Airway epithelial cell (primary cell): ENCODE data around the gene AP3D1. TPM values are rescaled to one million over a fixed set of nuclear protein-coding genes. Genes with fewer than 3 reads are reported as not detected.

ENCODE experiments used
- total RNA-seq: library from RNA; depleted of rRNA; stranded (reverse); fragments of >200 nt; gene quantifications from 2 replicates; pipeline ENCODE4 v1.2.3, GENCODE V29; 2015

Gene AP3D1
- 81.8 and 94.4 TPM in 2 replicates for total RNA-seq

DNA sequence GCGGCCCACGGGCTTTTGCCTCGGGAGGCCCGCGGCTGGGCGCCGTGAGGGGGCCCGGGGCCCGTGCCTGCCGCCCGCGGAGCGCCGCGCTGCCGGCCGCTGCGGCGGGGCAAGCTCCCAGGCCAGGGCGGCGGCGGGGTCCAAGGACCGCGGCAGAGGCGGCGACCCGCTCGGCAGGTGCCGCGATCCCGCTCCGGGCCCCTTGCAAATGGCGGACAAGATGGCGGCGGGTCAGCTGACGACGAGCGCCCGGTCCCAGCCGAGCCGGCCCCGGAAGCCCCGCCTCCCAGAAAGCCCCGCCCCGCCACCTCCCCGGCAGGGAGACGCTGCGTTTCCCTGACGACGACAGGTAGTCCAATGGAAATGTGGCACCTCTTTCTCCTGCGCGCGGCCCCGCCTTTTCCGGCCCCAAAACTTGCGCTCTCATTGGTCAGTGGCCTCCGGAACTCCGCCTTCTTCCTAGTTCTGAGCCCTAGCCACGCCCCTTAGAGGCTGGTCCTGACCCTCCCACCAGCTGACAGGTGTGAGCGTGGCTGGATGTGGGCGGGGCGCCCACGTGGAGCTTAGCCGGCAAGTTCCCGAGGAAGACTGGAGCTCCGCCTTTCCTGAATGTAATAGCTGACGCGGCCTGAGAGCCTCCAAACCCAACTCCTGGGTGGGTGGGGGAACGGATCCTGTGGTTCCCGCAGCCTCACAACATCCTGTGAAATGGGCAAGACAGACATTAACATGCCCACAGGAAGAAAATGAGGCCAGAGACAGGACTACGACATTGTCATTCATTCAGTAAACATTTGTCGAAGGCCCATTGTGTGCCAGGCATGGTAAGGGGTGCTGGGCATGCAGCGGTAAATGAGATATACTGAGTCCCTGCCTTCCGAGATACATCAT, at the start of gene AP3D1:
Gene AP3D1, minus strand, starts transcription at position 228 of the 891 bp plus-strand sequence. CDS start 232 bp downstream, outside the sequence.

DNA sequence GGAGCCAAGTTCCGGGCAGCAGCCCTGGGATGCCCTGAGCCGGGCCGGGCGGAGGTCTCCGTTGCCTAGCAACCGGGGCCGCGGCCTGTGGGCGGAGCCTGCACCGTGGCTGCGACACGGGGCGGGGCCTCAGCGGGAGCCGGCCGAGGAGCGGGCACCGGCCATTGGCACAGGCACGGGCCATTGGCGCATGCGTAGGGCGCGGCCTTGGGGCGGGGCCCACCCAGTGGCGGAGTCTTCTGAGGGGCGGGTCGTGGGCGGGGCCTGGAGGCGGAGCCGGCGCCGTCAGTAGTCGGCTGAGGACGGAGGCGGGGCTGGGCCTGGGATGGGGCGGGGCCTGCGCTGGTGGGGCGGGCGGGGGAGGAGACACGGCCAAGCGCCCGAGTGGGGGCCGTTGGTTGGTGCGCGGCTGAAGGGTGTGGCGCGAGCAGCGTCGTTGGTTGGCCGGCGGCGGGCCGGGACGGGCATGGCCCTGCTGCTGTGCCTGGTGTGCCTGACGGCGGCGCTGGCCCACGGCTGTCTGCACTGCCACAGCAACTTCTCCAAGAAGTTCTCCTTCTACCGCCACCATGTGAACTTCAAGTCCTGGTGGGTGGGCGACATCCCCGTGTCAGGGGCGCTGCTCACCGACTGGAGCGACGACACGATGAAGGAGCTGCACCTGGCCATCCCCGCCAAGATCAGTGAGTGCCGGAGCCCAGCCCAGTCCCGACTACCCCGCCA, 54.7 kb downstream of the AP3D1 start, which contains the start of gene IZUMO4:
Gene IZUMO4, plus strand, starts transcription at position 436 of the 723 bp plus-strand sequence. Its CDS starts 31 bp downstream, at position 467.

DNA sequence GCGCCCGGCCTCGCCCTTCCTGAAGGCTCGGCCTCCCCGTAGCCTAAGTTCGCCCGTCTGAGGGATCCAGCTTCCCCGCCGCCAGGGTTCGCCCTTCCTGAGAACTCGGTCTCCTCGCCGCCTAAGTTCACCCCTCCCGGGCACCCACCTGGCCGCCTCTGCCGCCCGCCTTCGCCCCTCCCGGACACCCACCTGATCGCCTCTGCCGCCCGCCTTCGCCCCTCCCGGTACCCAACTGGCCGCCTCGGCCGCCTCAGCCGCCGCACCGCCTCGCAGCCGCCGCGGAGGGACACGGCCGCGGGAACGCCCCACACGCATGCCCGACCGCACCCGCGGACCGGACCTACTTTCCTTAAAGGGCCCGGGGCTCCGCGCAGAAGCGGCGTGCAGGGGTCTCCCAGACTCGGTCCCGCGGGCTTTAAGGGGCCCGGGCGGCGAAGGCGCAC, 55.3 kb downstream of the AP3D1 start, which contains the start of gene MOB3A:
Gene MOB3A, minus strand, starts transcription at position 293 of the 446 bp plus-strand sequence. CDS start 17,766 bp downstream, outside the sequence.

DNA sequence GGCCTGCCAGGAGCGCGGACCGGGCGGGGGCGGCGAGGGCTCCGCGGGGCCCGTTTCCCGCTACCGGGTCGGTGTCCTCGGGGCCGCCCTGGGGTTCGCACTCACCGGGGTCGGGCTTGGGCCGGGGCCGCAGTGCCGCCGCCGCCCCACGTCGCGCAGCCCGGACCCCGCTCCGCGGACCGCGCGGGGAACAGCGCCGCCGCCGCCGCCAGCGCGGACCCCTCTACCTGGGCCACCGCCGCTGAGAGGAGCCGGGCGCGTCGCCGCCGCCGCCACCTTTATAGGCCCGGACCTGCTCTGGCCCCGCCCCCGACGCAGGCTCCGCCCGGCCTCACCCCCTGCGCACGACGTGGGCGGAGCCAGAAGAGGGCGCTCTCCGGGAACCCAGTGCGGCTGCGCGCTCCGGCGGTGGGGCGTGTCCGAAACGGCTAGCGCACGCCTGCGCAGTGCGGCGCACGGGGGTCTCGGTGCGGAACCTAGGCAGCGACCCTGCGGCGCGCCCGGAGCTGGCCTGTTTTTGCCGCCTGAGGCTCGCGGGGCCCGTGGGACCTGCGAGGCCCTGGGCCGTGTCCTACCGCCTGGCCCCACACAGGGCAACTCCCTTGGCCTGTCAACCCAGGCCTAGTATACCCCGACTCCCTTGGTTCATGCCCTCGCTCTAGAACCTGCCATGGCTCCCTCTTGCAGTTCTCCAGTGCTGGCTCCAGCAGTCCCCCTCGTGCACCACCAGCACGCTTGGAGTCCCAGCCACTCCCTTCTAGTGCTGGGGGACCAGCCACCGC, 100.2 kb downstream of the AP3D1 start, which contains the start of gene MKNK2:
Gene MKNK2, minus strand, starts transcription at position 254 of the 782 bp plus-strand sequence. CDS start 393 bp downstream, outside the sequence.

Other genes starting within 250 kb of the AP3D1 start
- 9.6 and 12.4 TPM in 2 replicates for gene ADAT3, start 246.2 kb downstream of the AP3D1 start, total RNA-seq
- gene SCAMP4, start 246.2 kb downstream of the AP3D1 start, total RNA-seq = 84.6 and 136 TPM in 2 replicates
- 79.0 and 82.8 TPM in 2 replicates for gene CSNK1G2, start 210.4 kb downstream of the AP3D1 start, total RNA-seq
- gene BTBD2, start 135.9 kb downstream of the AP3D1 start, total RNA-seq = 64.8 and 101 TPM in 2 replicates
- gene MKNK2, start 100.3 kb downstream of the AP3D1 start, total RNA-seq = 348 and 384 TPM in 2 replicates
- 40.6 and 53.2 TPM in 2 replicates for gene MOB3A, start 55.2 kb downstream of the AP3D1 start, total RNA-seq
- 4.3 and 4.4 TPM in 2 replicates for gene IZUMO4, start 54.7 kb downstream of the AP3D1 start, total RNA-seq
- 12.9 and 14.3 TPM in 2 replicates for gene DOT1L, start 12.4 kb upstream of the AP3D1 start, total RNA-seq
- gene PLEKHJ1, start 84.8 kb upstream of the AP3D1 start, total RNA-seq = 83.1 and 83.5 TPM in 2 replicates
- gene SF3A2, start 85.3 kb upstream of the AP3D1 start, total RNA-seq = 35.6 and 65.5 TPM in 2 replicates
- gene AMH, start 97.8 kb upstream of the AP3D1 start, total RNA-seq = 0.35 and 2.1 TPM in 2 replicates
- gene JSRP1, start 104.9 kb upstream of the AP3D1 start, total RNA-seq = not detected in 2 replicates
- gene PEAK3, start 130.6 kb upstream of the AP3D1 start, total RNA-seq = not detected in 2 replicates
- gene LINGO3, start 156.6 kb upstream of the AP3D1 start, total RNA-seq = not detected in 2 replicates
- gene LSM7, start 177.0 kb upstream of the AP3D1 start, total RNA-seq = 318 and 382 TPM in 2 replicates
- 22.9 and 26.2 TPM in 2 replicates for gene SPPL2B, start 177.1 kb upstream of the AP3D1 start, total RNA-seq
- gene TMPRSS9, start 208.7 kb upstream of the AP3D1 start, total RNA-seq = 0.05 TPM in 1 of 2 replicates, not detected in the other